ENCODE data around the gene SHB. TPM values are rescaled to one million over a fixed set of nuclear protein-coding genes. Genes with fewer than 3 reads are reported as not detected.
A peak's percentile ranks its signal among the peaks of the same experiment; 100 is the strongest.

SHB gene
- total and polyA plus RNA-seq, 8 donors: 3.5 to 37.7 (median 8.5) TPM

DNA sequence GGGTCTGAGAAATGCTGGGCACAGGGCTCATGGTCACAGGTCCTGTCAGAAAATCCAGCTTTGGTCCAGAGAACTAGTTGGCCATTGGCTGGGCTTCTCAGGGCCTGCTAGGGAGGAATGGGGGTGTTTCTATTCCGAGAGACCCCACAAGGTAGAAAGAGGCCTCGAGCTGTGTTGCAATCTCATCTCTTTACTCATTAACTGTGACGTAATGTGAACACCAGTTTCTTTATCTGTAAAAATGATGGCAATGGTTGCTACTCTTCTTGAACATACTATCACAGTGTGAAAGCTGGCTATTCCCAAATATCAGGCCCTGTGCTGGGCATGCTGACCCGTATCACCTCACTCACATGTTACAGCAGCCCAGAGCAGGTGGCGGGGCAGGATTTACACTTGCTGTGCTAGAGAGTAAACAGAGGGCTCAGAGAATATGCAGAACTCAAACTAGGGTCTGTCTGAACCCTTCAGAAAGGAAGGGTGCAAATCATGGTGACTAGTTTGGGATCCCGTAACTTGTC, 129.4 kb downstream of the SHB start:
- TF ChIP-seq POLR2AphosphoS5 (IDR thresholded peaks at IDR 0.05) (no peak), POLR2A (IDR thresholded peaks at IDR 0.05) (no peak), EP300 (IDR thresholded peaks at IDR 0.05) (no peak)
- TF ChIP-seq, protein P1, sequence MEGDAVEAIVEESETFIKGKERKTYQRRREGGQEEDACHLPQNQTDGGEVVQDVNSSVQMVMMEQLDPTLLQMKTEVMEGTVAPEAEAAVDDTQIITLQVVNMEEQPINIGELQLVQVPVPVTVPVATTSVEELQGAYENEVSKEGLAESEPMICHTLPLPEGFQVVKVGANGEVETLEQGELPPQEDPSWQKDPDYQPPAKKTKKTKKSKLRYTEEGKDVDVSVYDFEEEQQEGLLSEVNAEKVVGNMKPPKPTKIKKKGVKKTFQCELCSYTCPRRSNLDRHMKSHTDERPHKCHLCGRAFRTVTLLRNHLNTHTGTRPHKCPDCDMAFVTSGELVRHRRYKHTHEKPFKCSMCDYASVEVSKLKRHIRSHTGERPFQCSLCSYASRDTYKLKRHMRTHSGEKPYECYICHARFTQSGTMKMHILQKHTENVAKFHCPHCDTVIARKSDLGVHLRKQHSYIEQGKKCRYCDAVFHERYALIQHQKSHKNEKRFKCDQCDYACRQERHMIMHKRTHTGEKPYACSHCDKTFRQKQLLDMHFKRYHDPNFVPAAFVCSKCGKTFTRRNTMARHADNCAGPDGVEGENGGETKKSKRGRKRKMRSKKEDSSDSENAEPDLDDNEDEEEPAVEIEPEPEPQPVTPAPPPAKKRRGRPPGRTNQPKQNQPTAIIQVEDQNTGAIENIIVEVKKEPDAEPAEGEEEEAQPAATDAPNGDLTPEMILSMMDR (IDR thresholded peaks at IDR 0.05): no peak
- Histone ChIP-seq H3K4me3 (no peak overlapping the region), H3K27ac (peak overlapping the region in 1 of 5 donors; percentile 0), H3K9me3 (no peaks in the 10 kb centered on the region), H3K4me1 (peaks cover 14 to 48% (median 33%) of the 10 kb centered on the region in 4 donors), H3K36me3 (peaks cover 0 to 22% (median 4%) of the 10 kb centered on the region in 4 donors), H3K27me3 (no peaks in the 10 kb centered on the region)
- intact Hi-C loops (cut with DNase I; ENCODE audit: low total_unique reads): no loop called here
- 74 to 94% (median 78%) methylated on average over 6 of the region's 6 CpGs for WGBS, 5 donors
- DNase-seq: no peak

DNA sequence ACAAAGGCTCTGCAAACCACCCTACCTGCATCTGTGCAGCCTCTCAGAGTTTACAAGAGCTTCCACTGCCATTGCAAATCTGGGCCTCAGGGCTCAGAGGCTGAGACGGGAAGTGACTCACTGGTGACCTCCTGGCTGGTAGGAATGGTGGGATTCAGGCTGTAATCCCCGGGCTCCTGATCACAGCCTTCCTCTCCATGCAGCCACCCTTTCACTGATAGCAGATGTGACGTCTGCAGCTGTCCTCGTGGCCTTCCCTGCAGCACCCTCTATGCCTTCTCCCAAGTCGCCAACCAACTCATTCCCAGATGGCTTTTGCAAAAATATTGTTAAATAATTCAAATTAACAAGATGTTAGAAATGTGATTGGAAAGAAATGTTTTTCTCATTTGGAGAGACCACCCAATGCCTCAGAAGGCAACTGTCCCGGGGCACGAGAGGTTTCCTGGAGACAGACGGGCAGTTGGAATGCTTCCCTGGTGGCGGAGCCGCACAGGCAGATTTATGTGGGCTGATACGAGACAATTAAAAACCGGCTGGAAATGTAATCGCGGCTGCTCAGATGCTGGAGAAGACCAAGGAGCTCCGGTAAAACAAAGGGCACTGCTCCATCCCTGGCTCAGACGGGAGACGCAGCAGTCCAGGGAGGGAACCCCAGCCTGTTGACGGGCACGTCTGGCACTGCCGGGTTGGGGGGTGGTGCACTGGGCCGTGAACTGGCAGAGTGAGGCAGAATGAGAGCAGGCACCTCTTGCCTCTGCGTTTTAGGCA, 130.7 kb downstream of the SHB start:
- Histone ChIP-seq H3K4me3 (no peak overlapping the region), H3K9me3 (no peaks in the 10 kb centered on the region), H3K27ac (peak overlapping the region in 2 of 5 donors; percentile 0 to 22), H3K4me1 (peaks cover 4 to 35% (median 20%) of the 10 kb centered on the region in 4 donors), H3K36me3 (peaks cover 0 to 19% (median 3%) of the 10 kb centered on the region in 4 donors), H3K27me3 (no peaks in the 10 kb centered on the region)
- WGBS, 5 donors: 57 to 76% (median 69%) methylated on average over 20 to 22 of the region's 22 CpGs
- intact Hi-C loops (cut with DNase I; ENCODE audit: low total_unique reads): no loop called here
- TF ChIP-seq POLR2AphosphoS5 (IDR thresholded peaks at IDR 0.05): no peak
- TF ChIP-seq, protein P1 (IDR thresholded peaks at IDR 0.05): no peak
- no peak for TF ChIP-seq POLR2A (IDR thresholded peaks at IDR 0.05)
- TF ChIP-seq EP300 (IDR thresholded peaks at IDR 0.05): no peak
- no peak for DNase-seq

DNA sequence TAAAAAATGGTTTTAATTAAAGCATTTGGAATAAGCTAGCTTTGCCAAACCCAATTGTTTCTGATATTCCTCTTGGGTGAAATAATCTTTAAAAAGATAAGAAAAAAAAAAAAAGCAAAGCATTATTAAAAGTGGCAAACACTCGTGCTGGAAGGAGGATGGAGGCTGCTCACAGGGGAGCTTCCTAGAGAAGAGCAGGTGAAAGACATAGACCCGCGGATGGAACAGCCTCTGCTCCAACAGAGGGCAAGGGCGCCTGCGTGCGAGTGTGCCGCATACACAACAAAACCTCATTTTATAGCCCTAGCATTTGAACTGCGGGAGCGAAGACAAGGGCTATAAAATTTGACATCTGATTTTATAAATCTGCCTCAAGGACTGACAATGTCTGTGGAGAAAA, 131.7 kb downstream of the SHB start:
- intact Hi-C loops (cut with DNase I; ENCODE audit: low total_unique reads): no loop called here
- Histone ChIP-seq H3K4me1 (peaks cover 0 to 27% (median 15%) of the 10 kb centered on the region in 4 donors), H3K9me3 (no peaks in the 10 kb centered on the region), H3K4me3 (no peak overlapping the region), H3K27ac (no peak overlapping the region), H3K36me3 (peaks cover 0 to 14% (median 2%) of the 10 kb centered on the region in 4 donors), H3K27me3 (no peaks in the 10 kb centered on the region)
- DNase-seq: no peak
- WGBS, 5 donors: 73 to 86% (median 81%) methylated on average over 9 of the region's 9 CpGs
- TF ChIP-seq, protein P1 (IDR thresholded peaks at IDR 0.05): no peak
- TF ChIP-seq EP300 (IDR thresholded peaks at IDR 0.05) (no peak), POLR2A (IDR thresholded peaks at IDR 0.05) (no peak), POLR2AphosphoS5 (IDR thresholded peaks at IDR 0.05) (no peak)

DNA sequence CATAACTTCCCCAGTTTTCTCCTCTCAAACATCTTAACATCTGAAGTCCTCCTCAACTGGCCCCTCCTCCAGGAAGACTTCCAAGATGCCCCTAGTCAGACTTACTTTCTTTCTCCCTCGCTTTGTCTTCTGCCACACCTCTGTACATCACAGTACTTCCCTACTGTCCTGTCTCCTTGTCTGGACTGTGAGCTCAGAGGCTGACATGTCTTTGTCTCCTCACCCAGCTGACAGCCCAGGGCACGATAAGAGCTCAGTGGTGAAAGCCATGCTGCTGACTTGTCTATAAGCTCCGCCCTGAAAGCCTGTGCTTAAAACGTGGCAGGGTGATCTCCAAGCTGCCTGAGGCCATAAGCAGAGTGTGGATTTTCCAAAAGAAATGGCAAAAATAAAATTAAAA, 132.1 kb downstream of the SHB start:
- peaks cover 0 to 13% (median 1%) of the 10 kb centered on the region in 4 donors for H3K36me3 ChIP-seq
- DNase-seq: no peak
- WGBS, 5 donors: 43 to 60% (median 48%) methylated on average over 4 of the region's 4 CpGs

More for the DNA sequence above, 132.1 kb downstream of the SHB start:
- H3K4me3 ChIP-seq: no peak overlapping the region
- intact Hi-C loops (cut with DNase I; ENCODE audit: low total_unique reads): no loop called here
- TF ChIP-seq POLR2AphosphoS5 (IDR thresholded peaks at IDR 0.05) (no peak), POLR2A (IDR thresholded peaks at IDR 0.05) (no peak), EP300 (IDR thresholded peaks at IDR 0.05) (no peak)
- TF ChIP-seq, protein P1 (IDR thresholded peaks at IDR 0.05): no peak
- H3K4me1 ChIP-seq: peaks cover 0 to 23% (median 15%) of the 10 kb centered on the region in 4 donors
- no peaks in the 10 kb centered on the region for H3K27me3 ChIP-seq
- H3K9me3 ChIP-seq: no peaks in the 10 kb centered on the region
- no peak overlapping the region for H3K27ac ChIP-seq
